Hematopoietic multipotent progenitor cell treated with erythropoietin and hydrocortisone succinate and interleukin-3 and kit ligand, for 6 days (in vitro differentiated cells): ENCODE measurements around the gene PHF21B.
A peak's percentile ranks its signal among the peaks of the same experiment; 100 is the strongest.

Experiments
- DNase-seq: peaks from one replicate; pipeline ENCODE4 v3.0.0-alpha.2; 2015

PHF21B gene

DNA sequence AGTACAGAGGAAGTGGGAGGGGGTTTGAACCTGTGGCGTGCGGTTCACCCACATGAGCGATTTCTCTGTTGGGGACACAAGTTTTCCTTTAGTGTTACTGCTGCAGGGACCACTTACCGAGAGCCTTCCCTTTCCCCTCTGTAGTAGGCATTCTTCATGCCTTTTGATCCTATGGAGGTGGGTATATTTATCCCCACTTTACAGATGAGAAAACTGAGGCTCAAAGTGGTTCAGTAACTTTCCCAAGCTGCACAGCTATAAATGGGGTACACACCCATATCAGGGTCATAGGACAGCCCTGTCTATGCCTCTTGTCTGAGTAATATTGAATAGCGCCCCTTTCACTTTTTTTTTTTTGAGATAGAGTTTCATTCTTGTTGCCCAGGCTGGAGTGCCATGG lies 3.3 kb upstream of the PHF21B start:
- DNase-seq = no peak

- no peak for DNase-seq
These were observed 711 bp upstream of the PHF21B start for GRCh38 chr22:45010532-45010900.

GRCh38 chr22:45008751-45009605 lies 827 bp downstream of the PHF21B start:
- DNase-seq = peak; percentile 21

GRCh38 chr22:45008186-45008681 lies 1.6 kb downstream of the PHF21B start:
- DNase-seq = peak; percentile 11

DNA sequence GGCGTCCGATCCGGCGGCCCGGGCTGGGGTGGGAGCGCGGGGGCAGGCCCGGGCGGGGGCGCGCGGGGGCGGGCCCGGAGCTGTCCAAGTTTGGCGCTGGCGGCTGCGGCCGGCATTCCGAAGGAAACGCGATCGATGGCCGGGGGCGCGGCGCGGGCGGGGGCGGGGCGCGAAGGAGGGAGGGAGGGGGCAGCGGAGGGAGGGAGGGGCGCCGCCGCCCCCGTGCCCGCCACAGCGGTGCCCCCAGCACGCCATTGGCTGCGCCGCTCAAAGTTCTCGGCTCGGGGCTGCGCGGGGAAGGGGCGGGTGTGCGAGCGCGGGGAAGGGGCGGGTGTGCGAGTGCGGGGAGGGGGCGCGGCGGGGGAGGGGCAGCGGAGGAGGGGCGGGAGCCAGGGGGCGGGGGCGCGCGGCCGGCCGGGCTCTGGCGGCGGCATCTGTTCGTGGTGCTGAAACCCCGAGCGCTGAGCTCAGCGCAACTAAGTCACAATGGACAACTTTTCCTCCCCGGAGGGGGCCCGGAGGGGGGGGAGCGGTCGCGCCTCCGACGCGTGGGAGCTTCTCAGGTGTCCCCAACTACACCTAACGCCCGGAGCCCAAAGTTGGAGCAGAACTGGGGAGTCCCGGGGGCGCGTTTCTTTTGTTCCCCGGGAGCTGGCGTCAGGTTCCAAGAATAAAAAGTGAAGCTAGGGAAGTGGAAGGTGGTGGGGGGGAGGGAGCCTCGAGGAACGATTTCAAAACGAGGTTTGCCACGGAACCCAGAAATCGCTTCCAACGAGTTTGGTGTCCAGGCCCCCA lies 2.2 kb downstream of the PHF21B start:
- DNase-seq = peak; percentile 17

DNA sequence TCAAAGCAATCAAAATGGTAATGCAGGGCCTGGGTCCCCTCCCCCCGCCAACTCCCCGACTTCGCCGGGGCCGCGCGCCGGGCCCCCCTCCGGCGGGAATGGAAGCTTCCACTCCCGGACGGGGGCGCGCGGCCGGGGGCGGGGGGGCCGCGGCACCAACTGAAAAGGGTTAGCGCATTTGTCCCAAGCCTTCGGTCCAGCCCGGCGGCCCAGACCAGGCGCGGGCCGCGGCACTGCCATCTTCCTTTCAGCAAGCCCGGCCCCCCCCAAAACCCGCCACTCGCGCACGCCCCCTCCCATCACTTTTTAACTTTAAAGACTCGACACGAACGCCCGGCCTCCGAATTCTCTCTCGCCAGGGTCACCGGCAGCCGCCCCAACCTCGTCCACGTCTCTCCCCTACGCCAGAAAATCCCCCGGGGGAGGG lies 2.8 kb downstream of the PHF21B start:
- no peak for DNase-seq

DNA sequence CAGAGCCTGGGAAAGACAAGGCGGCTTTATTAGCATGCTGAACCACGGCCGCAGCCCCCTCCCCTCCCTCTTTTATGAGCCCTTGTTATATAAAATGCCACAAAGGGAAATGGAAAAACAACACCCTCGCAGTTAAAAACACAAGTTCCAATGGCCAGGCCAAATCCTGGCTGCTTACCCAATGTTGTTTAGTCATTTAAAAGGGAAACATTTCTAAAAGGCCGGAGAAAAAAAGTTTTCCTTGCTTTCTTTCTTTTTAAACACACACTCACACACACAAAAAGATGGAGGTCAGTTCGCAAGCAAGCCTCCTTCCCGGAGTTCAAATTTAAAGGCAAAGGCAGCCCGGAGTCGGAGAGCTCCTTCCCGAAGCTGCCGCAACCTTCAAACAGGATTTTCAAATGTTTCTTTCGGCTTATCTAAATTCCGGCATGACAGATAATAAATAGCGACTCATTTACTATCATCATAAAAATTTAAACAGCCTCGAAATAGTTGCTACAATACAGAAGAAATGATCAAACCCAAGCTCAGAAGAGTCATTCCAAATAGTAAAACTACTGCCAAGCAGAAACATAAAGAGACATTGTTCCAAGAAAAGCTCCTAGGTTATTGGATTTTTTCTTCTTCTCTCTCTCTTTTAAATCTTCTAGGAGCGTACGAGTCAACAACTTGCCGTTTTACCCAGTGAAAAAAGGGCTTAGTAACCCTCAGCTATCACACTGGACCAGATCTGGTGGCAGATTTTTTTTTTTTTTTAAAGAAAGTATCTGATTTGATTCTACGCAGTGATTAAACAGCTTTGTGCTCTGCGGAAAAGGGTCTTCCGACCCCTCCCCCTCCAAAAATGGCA lies 3.5 kb downstream of the PHF21B start:
- DNase-seq = no peak

DNA sequence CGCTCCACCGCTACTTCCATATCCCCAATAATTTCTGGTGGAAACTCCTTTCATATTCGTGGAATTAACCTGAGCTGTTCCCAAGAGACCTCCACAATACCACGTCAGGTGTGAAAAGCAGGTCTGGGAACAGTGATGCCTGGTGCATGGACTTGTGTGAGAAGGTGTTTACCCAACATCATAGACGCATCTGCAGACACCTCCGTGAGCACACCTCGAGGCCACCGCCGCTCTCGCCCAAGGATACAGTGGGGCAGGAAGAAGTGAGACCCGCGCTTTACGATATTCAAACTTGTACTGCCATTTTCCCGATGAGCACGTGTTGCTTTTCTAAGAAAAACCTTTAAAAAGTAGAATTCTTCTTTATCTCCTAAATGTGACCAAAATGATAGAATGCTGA lies 8.2 kb downstream of the PHF21B start:
- DNase-seq = no peak

- no peak for DNase-seq
These were observed 9.5 kb downstream of the PHF21B start for GRCh38 chr22:45000330-45000729.

- DNase-seq = no peak
These were observed 10.1 kb downstream of the PHF21B start for GRCh38 chr22:44999687-45000086.

DNA sequence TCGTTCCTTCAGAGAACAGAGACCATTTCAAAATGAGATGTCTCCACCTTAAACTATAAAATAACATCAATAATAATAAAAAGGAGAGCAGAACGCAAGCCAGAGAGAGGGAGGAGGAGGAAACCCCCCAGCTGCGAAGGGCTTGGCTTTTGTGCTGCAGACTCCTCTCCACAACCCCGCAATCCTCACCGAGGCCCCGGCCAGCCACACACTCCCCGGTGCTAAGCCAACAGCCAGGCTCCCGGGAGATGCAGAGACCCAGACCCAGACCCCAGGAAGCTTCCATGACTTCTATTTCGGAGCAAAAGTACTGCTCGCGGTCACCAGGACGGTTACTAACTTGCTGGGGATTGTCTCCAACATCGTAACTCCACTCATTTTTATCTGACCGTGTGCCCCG lies 10.6 kb downstream of the PHF21B start:
- DNase-seq = no peak

DNA sequence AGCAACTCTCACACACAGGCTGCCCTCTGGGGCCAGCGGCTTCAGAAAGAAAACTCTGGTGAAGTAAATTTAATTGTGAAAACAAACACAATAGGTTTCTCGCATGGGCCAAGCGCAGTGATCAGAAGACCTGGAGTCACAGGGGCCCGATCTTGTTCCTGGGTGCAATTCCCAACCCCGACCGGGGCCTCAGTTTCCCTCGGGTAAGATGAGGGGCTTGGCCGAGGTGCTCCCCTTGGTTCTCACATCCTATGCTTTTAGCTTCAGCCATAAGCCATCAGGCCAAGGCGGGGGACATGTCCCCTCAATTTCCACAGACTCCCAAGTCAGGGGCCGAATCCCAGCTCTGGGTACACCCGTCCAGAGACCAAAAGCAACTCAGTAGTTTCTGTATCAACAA lies 11.5 kb downstream of the PHF21B start:
- DNase-seq = no peak

- no peak for DNase-seq
These were observed 12.7 kb downstream of the PHF21B start for GRCh38 chr22:44997060-44997459.

GRCh38 chr22:44996648-44997047 lies 13.2 kb downstream of the PHF21B start:
- no peak for DNase-seq

- DNase-seq = no peak
These were observed 13.7 kb downstream of the PHF21B start for GRCh38 chr22:44996120-44996519.

DNA sequence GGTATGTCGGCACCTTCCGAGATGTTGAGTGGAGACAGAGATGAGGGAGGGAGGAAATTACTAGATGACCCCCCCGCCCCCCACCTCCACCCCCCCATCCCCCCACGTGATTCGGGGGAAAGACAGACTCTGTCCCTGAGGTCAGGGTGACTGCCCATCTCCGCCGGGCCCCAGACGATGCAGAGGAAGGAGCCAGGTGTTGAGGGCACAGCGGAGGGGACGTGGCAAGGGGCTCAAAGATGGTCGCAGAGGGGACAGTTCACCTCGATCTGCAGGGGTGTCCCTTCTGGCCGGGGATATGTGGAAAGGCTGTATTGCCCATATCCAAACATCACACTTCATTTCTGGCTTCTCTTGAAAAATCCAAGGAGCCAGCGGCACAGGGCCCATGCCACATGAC lies 14.1 kb downstream of the PHF21B start:
- no peak for DNase-seq

- DNase-seq = no peak
These were observed 14.7 kb downstream of the PHF21B start for GRCh38 chr22:44995105-44995514.

GRCh38 chr22:44994399-44995104 lies 15.3 kb downstream of the PHF21B start:
- DNase-seq = no peak

GRCh38 chr22:44992166-44992565 lies 17.6 kb downstream of the PHF21B start:
- no peak for DNase-seq

DNA sequence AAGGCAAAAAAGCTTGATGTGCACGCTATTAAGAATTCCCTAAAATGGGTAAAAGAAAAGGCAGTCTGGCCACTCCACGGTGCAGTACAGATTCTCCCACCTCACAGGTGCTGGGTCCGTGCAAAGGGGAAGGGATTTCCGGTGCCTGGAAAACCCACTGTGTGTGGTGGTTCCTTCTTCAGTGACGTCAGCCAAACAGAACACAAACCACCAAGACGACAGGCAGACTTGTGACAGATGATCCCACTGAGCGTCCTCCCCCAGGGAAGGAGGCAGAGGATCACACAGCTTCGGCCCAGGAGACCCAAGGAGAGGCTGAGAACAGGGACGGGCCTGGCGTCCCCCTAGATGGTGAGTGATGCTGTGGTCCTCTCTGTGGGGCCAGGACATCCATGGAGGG lies 18.6 kb downstream of the PHF21B start:
- no peak for DNase-seq

DNA sequence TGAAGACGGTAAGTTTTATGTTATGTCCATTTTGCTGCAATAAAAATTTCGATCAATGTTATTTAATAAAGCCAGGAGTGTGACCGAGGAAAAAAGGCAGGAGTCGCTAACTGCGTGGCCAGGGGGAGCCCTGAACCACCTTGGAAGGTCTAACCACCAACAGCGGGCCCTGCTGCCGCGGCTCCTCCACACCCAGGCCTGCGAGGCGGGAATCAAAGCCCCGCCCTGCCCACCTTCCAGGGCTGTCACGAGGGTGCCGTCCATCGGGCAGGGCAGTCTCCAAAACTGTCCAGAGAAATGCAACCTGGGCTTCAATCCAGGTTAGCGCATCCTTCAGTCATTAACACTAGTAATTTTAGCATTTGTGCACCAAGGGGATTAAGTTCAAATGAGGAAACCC lies 19.0 kb downstream of the PHF21B start:
- no peak for DNase-seq

DNA sequence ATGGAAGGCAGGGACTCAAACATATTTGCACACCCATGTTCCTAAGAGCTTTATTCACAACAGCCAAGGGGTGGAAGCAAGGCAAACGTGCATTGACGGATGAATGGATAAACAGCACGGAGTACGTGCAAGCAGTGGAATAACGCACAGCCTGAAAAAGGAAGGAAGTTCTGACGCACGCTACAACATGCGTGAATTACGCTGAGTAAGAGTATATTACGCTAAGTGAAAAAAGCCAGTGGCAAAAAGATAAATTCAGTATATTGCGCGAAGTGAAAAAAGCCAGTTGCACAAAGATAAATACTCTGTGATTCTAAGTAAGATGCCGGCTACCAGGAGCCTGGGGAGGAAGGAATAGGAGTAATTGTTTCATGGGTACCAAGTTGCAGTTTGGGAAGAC lies 19.5 kb downstream of the PHF21B start:
- DNase-seq = no peak
